A549 (cell line): ENCODE results near the gene STAG3.

ENCODE experiments used
- CTCF ChIP-seq: fragments of >200 bp; sonication (Bioruptor Twin); formaldehyde crosslinking; IDR thresholded peaks from 3 replicates; pipeline ENCODE4 v1.5.1; 2016
- FOXS1 ChIP-seq: fragments of 250-450 bp; sonication (Bioruptor Pico); IDR thresholded peaks from 2 replicates; pipeline ENCODE4 v1.5.0; 2020; ENCODE audit warnings: mild to moderate bottlenecking, moderate library complexity
- SREBF2 ChIP-seq: fragments of 450-650 bp; IDR thresholded peaks from 2 replicates; pipeline ENCODE4 v1.6.1; 2014; ENCODE audit warnings: mild to moderate bottlenecking, moderate library complexity
- TF ChIP-seq, protein P1 (sequence below): IDR thresholded peaks from 2 replicates; pipeline ENCODE4 v1.6.1; 2012

DNA sequence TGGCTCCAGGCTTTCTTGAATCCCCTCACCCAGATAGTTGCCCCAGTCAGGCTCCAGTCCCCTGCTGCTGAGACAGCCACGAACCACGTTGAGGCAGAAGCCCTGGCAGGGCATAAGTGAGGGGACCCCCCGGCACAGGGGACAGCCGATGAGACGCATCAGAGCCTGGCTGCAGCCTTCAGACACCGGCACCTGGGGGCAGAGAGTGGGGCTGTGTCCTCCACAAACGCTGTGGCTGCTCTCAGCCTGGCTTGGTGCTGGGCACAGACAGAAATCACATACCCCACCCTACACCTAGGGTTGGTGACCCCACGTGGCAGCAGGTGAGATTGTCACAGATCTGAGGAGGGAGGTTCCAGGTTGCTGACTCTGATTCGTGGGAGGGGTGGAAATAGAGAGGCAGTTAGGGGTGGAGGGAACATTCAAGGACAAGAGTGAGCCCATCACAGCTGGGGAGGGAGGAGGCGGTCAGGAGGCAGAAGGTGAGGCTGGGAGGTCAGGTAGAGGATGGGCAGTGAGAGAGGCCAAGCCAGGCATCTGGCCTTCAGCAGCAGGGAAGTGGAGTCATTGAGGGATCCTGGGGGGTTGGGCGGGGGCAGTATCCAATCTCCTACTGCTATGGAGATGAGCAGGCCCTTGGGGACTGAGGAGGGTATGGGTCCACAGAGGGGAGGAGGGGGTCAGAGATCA, 3.8 kb upstream of the STAG3 start:
- TF ChIP-seq SREBF2, result no peak
- no peak for TF ChIP-seq FOXS1 (CRISPR knock-in tag)
- TF ChIP-seq, protein P1, sequence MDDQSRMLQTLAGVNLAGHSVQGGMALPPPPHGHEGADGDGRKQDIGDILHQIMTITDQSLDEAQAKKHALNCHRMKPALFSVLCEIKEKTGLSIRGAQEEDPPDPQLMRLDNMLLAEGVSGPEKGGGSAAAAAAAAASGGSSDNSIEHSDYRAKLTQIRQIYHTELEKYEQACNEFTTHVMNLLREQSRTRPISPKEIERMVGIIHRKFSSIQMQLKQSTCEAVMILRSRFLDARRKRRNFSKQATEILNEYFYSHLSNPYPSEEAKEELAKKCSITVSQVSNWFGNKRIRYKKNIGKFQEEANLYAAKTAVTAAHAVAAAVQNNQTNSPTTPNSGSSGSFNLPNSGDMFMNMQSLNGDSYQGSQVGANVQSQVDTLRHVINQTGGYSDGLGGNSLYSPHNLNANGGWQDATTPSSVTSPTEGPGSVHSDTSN, result no peak
- TF ChIP-seq CTCF, result no peak
